SJSA1 (cell line): ENCODE data around the gene OTUD3. TPM values are rescaled to one million over a fixed set of nuclear protein-coding genes. Genes with fewer than 3 reads are reported as not detected.
A peak's percentile ranks its signal among the peaks of the same experiment; 100 is the strongest.
"Not testable (repeated sequence)": the region's sequence is repeated elsewhere in the genome, so short reads cannot be mapped to it uniquely, and the experiment has no call there.

Experiments
- DNase-seq, 2 experiments: peaks; one replicate each; pipeline ENCODE4 v3.0.0-alpha.2; 2015 to 2020; ENCODE audit warnings: low spot score in 2 of 2, low read depth in 1 of 2
- H3K27ac ChIP-seq: fragments of 250-450 bp; sonication (Bioruptor Pico); 2 replicates; pipeline ENCODE4 v1.5.1; 2020; ENCODE audit warnings: mild to moderate bottlenecking, moderate library complexity
- H3K27me3 ChIP-seq: fragments of 250-450 bp; sonication (Bioruptor Pico); replicated peaks from 2 replicates; pipeline ENCODE4 v1.5.1; 2020; ENCODE audit warnings: mild to moderate bottlenecking, moderate library complexity
- H3K36me3 ChIP-seq: fragments of 250-450 bp; sonication (Bioruptor Pico); 2 replicates; pipeline ENCODE4 v1.5.1; 2020; ENCODE audit warnings: mild to moderate bottlenecking
- H3K4me1 ChIP-seq: fragments of 250-450 bp; sonication (Bioruptor Pico); replicated peaks from 2 replicates; pipeline ENCODE4 v1.6.1; 2021; ENCODE audit warnings: mild to moderate bottlenecking
- H3K4me3 ChIP-seq: fragments of 250-450 bp; sonication (Bioruptor Pico); 2 replicates; pipeline ENCODE4 v1.5.1; 2020; ENCODE audit warnings: mild to moderate bottlenecking
- H3K9me3 ChIP-seq: fragments of 250-450 bp; sonication (Bioruptor Pico); replicated peaks from 2 replicates; pipeline ENCODE4 v1.5.1; 2020; ENCODE audit warnings: mild to moderate bottlenecking
- total RNA-seq: library from RNA; depleted of rRNA; stranded (reverse); fragments of >200 nt; shearing (Covaris generic); gene quantifications from 2 replicates; pipeline ENCODE4 v1.2.3, GENCODE V29; 2014

Gene OTUD3
- total RNA-seq, 1 experiment from 2014 or later, result 10.1 TPM

- Histone ChIP-seq H3K27me3 (no peaks in the 10 kb centered on the region), H3K4me3 (no peak overlapping the region), H3K27ac (no peak overlapping the region; the same call in 1 of the 2 replicates), H3K9me3 (peaks cover 6% of the 10 kb centered on the region), H3K36me3 (no peaks in the 10 kb centered on the region), H3K4me1 (peaks cover 41% of the 10 kb centered on the region)
- DNase-seq, result peak in 1 of 2 experiments; percentile 53
Measured at GRCh38 chr1:19859876-19860275, 22.3 kb upstream of the OTUD3 start.

- H3K36me3 ChIP-seq, result no peaks in the 10 kb centered on the region
- H3K27ac ChIP-seq, result no peak overlapping the region
- H3K4me3 ChIP-seq, result no peak overlapping the region
- peaks cover 41% of the 10 kb centered on the region for H3K4me1 ChIP-seq
- DNase-seq, result no peak
- H3K9me3 ChIP-seq, result peaks cover 6% of the 10 kb centered on the region
- no peaks in the 10 kb centered on the region for H3K27me3 ChIP-seq
Measured at GRCh38 chr1:19860418-19860817, 21.8 kb upstream of the OTUD3 start.

- H3K27ac ChIP-seq, result no peak overlapping the region
- H3K4me3 ChIP-seq, result no peak overlapping the region
- H3K27me3 ChIP-seq, result no peaks in the 10 kb centered on the region
- H3K4me1 ChIP-seq, result peaks cover 44% of the 10 kb centered on the region
- no peak for DNase-seq
- peaks cover 6% of the 10 kb centered on the region for H3K9me3 ChIP-seq
- H3K36me3 ChIP-seq, result no peaks in the 10 kb centered on the region
Measured at GRCh38 chr1:19861034-19861433, 21.2 kb upstream of the OTUD3 start.

- H3K36me3 ChIP-seq, result no peaks in the 10 kb centered on the region
- H3K27ac ChIP-seq, result no peak overlapping the region
- H3K27me3 ChIP-seq, result no peaks in the 10 kb centered on the region
- peaks cover 6% of the 10 kb centered on the region for H3K9me3 ChIP-seq
- no peak overlapping the region for H3K4me3 ChIP-seq
- DNase-seq, result no peak
- peaks cover 53% of the 10 kb centered on the region for H3K4me1 ChIP-seq
Measured at GRCh38 chr1:19861842-19862530, 20.2 kb upstream of the OTUD3 start.

- peaks cover 6% of the 10 kb centered on the region for H3K9me3 ChIP-seq
- no peak for DNase-seq
- peaks cover 57% of the 10 kb centered on the region for H3K4me1 ChIP-seq
- no peaks in the 10 kb centered on the region for H3K27me3 ChIP-seq
- peak overlapping the region; percentile 35; the same call in 1 of the 2 replicates for H3K27ac ChIP-seq
- no peaks in the 10 kb centered on the region for H3K36me3 ChIP-seq
- H3K4me3 ChIP-seq, result no peak overlapping the region
Measured at GRCh38 chr1:19862944-19863343, 19.3 kb upstream of the OTUD3 start.

GRCh38 chr1:19864570-19865160 is 17.5 kb upstream of the OTUD3 start:
- DNase-seq, result no peak
- Histone ChIP-seq H3K27me3 (no peaks in the 10 kb centered on the region), H3K9me3 (peaks cover 6% of the 10 kb centered on the region), H3K4me1 (peaks cover 56% of the 10 kb centered on the region), H3K27ac (no peak overlapping the region), H3K36me3 (no peaks in the 10 kb centered on the region), H3K4me3 (no peak overlapping the region)

- no peak for DNase-seq
- no peak overlapping the region for H3K27ac ChIP-seq
- H3K9me3 ChIP-seq, result peaks cover 6% of the 10 kb centered on the region
- H3K27me3 ChIP-seq, result no peaks in the 10 kb centered on the region
- no peak overlapping the region for H3K4me3 ChIP-seq
- H3K36me3 ChIP-seq, result no peaks in the 10 kb centered on the region
- H3K4me1 ChIP-seq, result peaks cover 49% of the 10 kb centered on the region
Measured at GRCh38 chr1:19866029-19866428, 16.2 kb upstream of the OTUD3 start.

- Histone ChIP-seq H3K9me3 (peaks cover 6% of the 10 kb centered on the region), H3K27ac (no peak overlapping the region), H3K27me3 (no peaks in the 10 kb centered on the region), H3K36me3 (no peaks in the 10 kb centered on the region), H3K4me3 (no peak overlapping the region), H3K4me1 (peaks cover 42% of the 10 kb centered on the region)
- peak; percentile 31 to 49 for DNase-seq
Measured at GRCh38 chr1:19866758-19867157, 15.4 kb upstream of the OTUD3 start.

GRCh38 chr1:19868575-19868974 is 13.6 kb upstream of the OTUD3 start:
- not testable (repeated sequence) for H3K4me3 ChIP-seq, H3K36me3 ChIP-seq
- H3K4me1 ChIP-seq, result peaks cover 34% of the 10 kb centered on the region

GRCh38 chr1:19869453-19869852 is 12.7 kb upstream of the OTUD3 start:
- H3K4me1 ChIP-seq, result peaks cover 27% of the 10 kb centered on the region
- DNase-seq, H3K9me3 ChIP-seq, H3K27me3 ChIP-seq, H3K27ac ChIP-seq, H3K4me3 ChIP-seq, H3K36me3 ChIP-seq: not testable (repeated sequence)

More at GRCh38 chr1:19868575-19868974, 13.6 kb upstream of the OTUD3 start:
- H3K9me3 ChIP-seq, DNase-seq, H3K27me3 ChIP-seq, H3K27ac ChIP-seq: not testable (repeated sequence)

- DNase-seq, result no peak
- Histone ChIP-seq H3K9me3 (no peaks in the 10 kb centered on the region), H3K27me3 (no peaks in the 10 kb centered on the region), H3K27ac (no peak overlapping the region), H3K36me3 (no peaks in the 10 kb centered on the region), H3K4me1 (peaks cover 26% of the 10 kb centered on the region), H3K4me3 (no peak overlapping the region)
Measured at GRCh38 chr1:19869929-19870328, 12.3 kb upstream of the OTUD3 start.

- Histone ChIP-seq H3K9me3 (no peaks in the 10 kb centered on the region), H3K4me3 (no peak overlapping the region), H3K27me3 (peaks cover 3% of the 10 kb centered on the region; the same call in 1 of the 2 replicates), H3K4me1 (peaks cover 12% of the 10 kb centered on the region), H3K27ac (no peak overlapping the region), H3K36me3 (no peaks in the 10 kb centered on the region)
- no peak for DNase-seq
Measured at GRCh38 chr1:19872190-19872589, 10.0 kb upstream of the OTUD3 start.

GRCh38 chr1:19877181-19877750 is 4.9 kb upstream of the OTUD3 start:
- no peak overlapping the region for H3K4me3 ChIP-seq
- DNase-seq, result no peak
- no peak overlapping the region for H3K27ac ChIP-seq
- H3K4me1 ChIP-seq, result no peaks in the 10 kb centered on the region
- peaks cover 3% of the 10 kb centered on the region; the same call in 1 of the 2 replicates for H3K27me3 ChIP-seq
- no peaks in the 10 kb centered on the region for H3K9me3 ChIP-seq
- H3K36me3 ChIP-seq, result no peaks in the 10 kb centered on the region; the same call in 1 of the 2 replicates
